ENCODE measurements around the gene NDE1.

The NDE1 gene

GRCh38 chr16:15757630-15758251 lies 107.7 kb downstream of the NDE1 start:
- Histone ChIP-seq H3K36me3 (no peaks in the 10 kb centered on the region), H3K27me3 (no peaks in the 10 kb centered on the region), H3K27ac (no peak overlapping the region), H3K9me3 (no peaks in the 10 kb centered on the region), H3K4me1 (ENCODE audit: control insufficient read depth in 1 of 2, insufficient read depth in 1 of 2, low read depth in 1 of 2, low read length in 1 of 2) (peaks cover 0 to 3% of the 10 kb centered on the region in 2 experiments), H3K4me3 (ENCODE audit: low read depth in 1 of 2, low read length in 1 of 2) (no peak overlapping the region)
- TF ChIP-seq CTCF (IDR thresholded peaks at IDR 0.05), result no peak

GRCh38 chr16:15759070-15759469 lies 109.0 kb downstream of the NDE1 start:
- Histone ChIP-seq H3K27ac (no peak overlapping the region), H3K36me3 (no peaks in the 10 kb centered on the region), H3K9me3 (no peaks in the 10 kb centered on the region), H3K4me1 (ENCODE audit: control insufficient read depth in 1 of 2, insufficient read depth in 1 of 2, low read depth in 1 of 2, low read length in 1 of 2) (peaks cover 7 to 14% of the 10 kb centered on the region in 2 experiments), H3K27me3 (no peaks in the 10 kb centered on the region), H3K4me3 (ENCODE audit: low read depth in 1 of 2, low read length in 1 of 2) (no peak overlapping the region)
- TF ChIP-seq CTCF (IDR thresholded peaks at IDR 0.05), result no peak

GRCh38 chr16:15760129-15760528 lies 110.1 kb downstream of the NDE1 start:
- peaks cover 7 to 14% of the 10 kb centered on the region in 2 experiments for H3K4me1 ChIP-seq (ENCODE audit: control insufficient read depth in 1 of 2, insufficient read depth in 1 of 2, low read depth in 1 of 2, low read length in 1 of 2)
- H3K9me3 ChIP-seq, result no peaks in the 10 kb centered on the region
- no peak overlapping the region for H3K4me3 ChIP-seq (ENCODE audit: low read depth in 1 of 2, low read length in 1 of 2)
- no peak overlapping the region for H3K27ac ChIP-seq
- H3K36me3 ChIP-seq, result no peaks in the 10 kb centered on the region
- no peak for TF ChIP-seq CTCF (IDR thresholded peaks at IDR 0.05)
- no peaks in the 10 kb centered on the region for H3K27me3 ChIP-seq

GRCh38 chr16:15764112-15764511 lies 114.1 kb downstream of the NDE1 start:
- no peak overlapping the region for H3K27ac ChIP-seq

DNA sequence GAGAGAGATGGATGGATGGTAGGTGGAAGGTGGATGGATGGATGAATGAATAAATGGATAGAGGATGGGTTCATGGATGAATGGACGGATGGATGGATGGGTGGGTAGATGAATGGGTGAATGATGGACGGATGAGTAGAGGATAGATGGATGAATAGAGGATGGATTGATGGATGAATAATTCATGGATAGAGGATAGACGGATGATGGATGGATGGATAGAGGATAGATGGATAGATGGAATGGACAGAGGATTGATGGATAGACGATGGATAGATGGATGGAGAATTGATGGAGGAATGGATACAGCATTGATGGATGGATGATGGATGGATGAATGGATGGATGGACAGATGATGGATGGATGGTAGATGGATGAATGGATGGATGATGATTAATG lies 115.1 kb downstream of the NDE1 start:
- Histone ChIP-seq H3K9me3 (no peaks in the 10 kb centered on the region), H3K4me3 (ENCODE audit: low read depth in 1 of 2, low read length in 1 of 2) (no peak overlapping the region), H3K36me3 (no peaks in the 10 kb centered on the region), H3K27me3 (no peaks in the 10 kb centered on the region), H3K27ac (no peak overlapping the region), H3K4me1 (ENCODE audit: control insufficient read depth in 1 of 2, insufficient read depth in 1 of 2, low read depth in 1 of 2, low read length in 1 of 2) (peaks cover 7 to 14% of the 10 kb centered on the region in 2 experiments)
- TF ChIP-seq CTCF (IDR thresholded peaks at IDR 0.05), result no peak

More at GRCh38 chr16:15764112-15764511, 114.1 kb downstream of the NDE1 start:
- Histone ChIP-seq H3K4me1 (ENCODE audit: control insufficient read depth in 1 of 2, insufficient read depth in 1 of 2, low read depth in 1 of 2, low read length in 1 of 2) (peaks cover 7 to 14% of the 10 kb centered on the region in 2 experiments), H3K36me3 (no peaks in the 10 kb centered on the region), H3K27me3 (no peaks in the 10 kb centered on the region), H3K4me3 (ENCODE audit: low read depth in 1 of 2, low read length in 1 of 2) (no peak overlapping the region), H3K9me3 (no peaks in the 10 kb centered on the region)
- TF ChIP-seq CTCF (IDR thresholded peaks at IDR 0.05), result no peak
